OCI-LY3 (cell line): Measurements from ENCODE around the gene ZNF778.
"Not testable (repeated sequence)": the region's sequence is repeated elsewhere in the genome, so short reads cannot be mapped to it uniquely, and the experiment has no call there.

Experiments used
- H2AFZ ChIP-seq: fragments of 200-600, 300-600 bp; shearing (Covaris generic); 2 replicates; pipeline ENCODE4 v1.6.0; 2014; ENCODE audit warnings: antibody characterized with exemption, low read depth, low read length
- H3K27ac ChIP-seq: fragments of 200-600, 300-600 bp; sonication (generic); 2 replicates; pipeline ENCODE4 v1.5.1; 2014; ENCODE audit warnings: mild to moderate bottlenecking, low read length, moderate library complexity, mixed read lengths
- H3K27me3 ChIP-seq: fragments of 200-600, 300-600 bp; sonication (generic); 2 replicates; pipeline ENCODE4 v1.6.1; 2014; ENCODE audit warnings: low read depth, low read length, mixed read lengths
- H3K36me3 ChIP-seq: fragments of 200-600, 300-600 bp; sonication (generic); replicated peaks from 2 replicates; pipeline ENCODE3; 2014; ENCODE audit warnings: low read depth, low read length, mixed read lengths
- H3K4me1 ChIP-seq: fragments of 300-600, 200-600 bp; sonication (generic); 2 replicates; pipeline ENCODE4 v1.6.1; 2014; ENCODE audit warnings: low read length, mixed read lengths
- H3K4me2 ChIP-seq: fragments of 200-600, 300-600 bp; sonication (generic); 2 replicates; pipeline ENCODE4 v1.6.1; 2014; ENCODE audit warnings: low read length, mixed read lengths
- H3K4me3 ChIP-seq: fragments of 300-600, 200-600 bp; sonication (generic); 2 replicates; pipeline ENCODE4 v1.5.1; 2014; ENCODE audit warnings: antibody characterized with exemption, mild to moderate bottlenecking, low read length, moderate library complexity
- H3K79me2 ChIP-seq: fragments of 300-600, 200-600 bp; shearing (Covaris generic); 2 replicates; pipeline ENCODE4 v1.6.1; 2014; ENCODE audit warnings: mild to moderate bottlenecking, low read length, mixed read lengths
- H3K9ac ChIP-seq: fragments of 300-600, 200-600 bp; shearing (Covaris generic); 2 replicates; pipeline ENCODE4 v1.6.0; 2014; ENCODE audit warnings: mild to moderate bottlenecking, low read length, moderate library complexity
- H3K9me3 ChIP-seq: fragments of 200-600, 300-600 bp; shearing (Covaris generic); 2 replicates; pipeline ENCODE4 v1.6.1; 2014; ENCODE audit warnings: low read length, mixed read lengths; ENCODE audit not compliant: insufficient read depth
- H4K20me1 ChIP-seq: fragments of 200-600, 300-600 bp; sonication (generic); 2 replicates; pipeline ENCODE4 v1.6.1; 2016; ENCODE audit warnings: low read length, mixed read lengths; ENCODE audit not compliant: insufficient read depth
- CTCF ChIP-seq: fragments of 200-600, 300-600 bp; sonication (generic); IDR thresholded peaks from 2 replicates; pipeline ENCODE4 v1.5.1; 2014; ENCODE audit warnings: antibody characterized with exemption, low read length, low read depth
- EZH2phosphoT487 ChIP-seq: fragments of 200-600 bp; shearing (Covaris generic); IDR thresholded peaks from 2 replicates; pipeline ENCODE4 v1.6.1; 2018; ENCODE audit warnings: antibody characterized with exemption, mixed run types, low read depth

ZNF778 gene

DNA sequence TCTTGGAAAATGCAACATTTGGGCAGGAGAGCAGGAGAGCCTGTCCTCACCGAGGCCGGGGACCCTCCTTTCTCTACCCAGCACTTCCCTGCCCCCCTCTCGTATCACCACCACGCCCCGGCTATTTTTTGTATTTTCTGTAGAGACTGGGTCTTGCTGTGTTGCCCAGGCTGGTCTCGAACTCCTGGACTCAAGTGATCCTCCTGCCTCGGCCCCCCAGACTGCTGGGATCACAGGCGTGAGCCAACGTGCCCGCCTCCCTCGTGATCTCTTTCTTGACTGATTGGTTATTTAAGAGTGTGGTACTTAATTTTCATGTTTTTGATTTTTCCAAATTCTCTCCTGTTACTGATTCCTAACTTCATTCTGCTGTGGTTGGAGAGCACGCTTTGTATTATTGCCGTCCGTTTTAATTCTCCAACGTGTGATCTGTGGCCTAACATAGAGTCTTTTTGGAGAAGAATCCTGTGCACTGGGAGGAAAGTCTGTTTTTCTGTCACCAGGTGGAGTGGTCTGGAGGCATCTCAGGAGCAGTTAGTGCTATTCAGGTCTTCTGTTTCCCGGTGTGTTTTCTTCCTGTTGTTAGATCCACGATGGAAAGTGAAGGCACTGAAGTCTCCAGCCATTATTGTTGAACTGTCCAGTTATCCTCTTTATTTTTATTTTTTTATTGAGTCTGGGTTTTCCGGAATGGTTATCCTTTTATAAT, 40.4 kb downstream of the ZNF778 start:
- Histone ChIP-seq H3K9me3 (no peaks in the 10 kb centered on the region), H2AFZ (no peak overlapping the region), H3K79me2 (no peaks in the 10 kb centered on the region), H3K27me3 (no peaks in the 10 kb centered on the region), H3K4me1 (no peaks in the 10 kb centered on the region), H3K4me2 (no peak overlapping the region), H3K36me3 (no peaks in the 10 kb centered on the region), H3K9ac (no peak overlapping the region), H3K27ac (no peak overlapping the region), H4K20me1 (no peaks in the 10 kb centered on the region), H3K4me3 (no peak overlapping the region)
- TF ChIP-seq EZH2phosphoT487 (no peak), CTCF (no peak)

GRCh38 chr16:89259901-89260300, 42.4 kb downstream of the ZNF778 start:
- not testable (repeated sequence) for H3K9me3 ChIP-seq, H3K4me1 ChIP-seq, H3K4me3 ChIP-seq, H3K9ac ChIP-seq, H4K20me1 ChIP-seq, H2AFZ ChIP-seq, H3K79me2 ChIP-seq, H3K27ac ChIP-seq, H3K4me2 ChIP-seq, H3K27me3 ChIP-seq, H3K36me3 ChIP-seq

DNA sequence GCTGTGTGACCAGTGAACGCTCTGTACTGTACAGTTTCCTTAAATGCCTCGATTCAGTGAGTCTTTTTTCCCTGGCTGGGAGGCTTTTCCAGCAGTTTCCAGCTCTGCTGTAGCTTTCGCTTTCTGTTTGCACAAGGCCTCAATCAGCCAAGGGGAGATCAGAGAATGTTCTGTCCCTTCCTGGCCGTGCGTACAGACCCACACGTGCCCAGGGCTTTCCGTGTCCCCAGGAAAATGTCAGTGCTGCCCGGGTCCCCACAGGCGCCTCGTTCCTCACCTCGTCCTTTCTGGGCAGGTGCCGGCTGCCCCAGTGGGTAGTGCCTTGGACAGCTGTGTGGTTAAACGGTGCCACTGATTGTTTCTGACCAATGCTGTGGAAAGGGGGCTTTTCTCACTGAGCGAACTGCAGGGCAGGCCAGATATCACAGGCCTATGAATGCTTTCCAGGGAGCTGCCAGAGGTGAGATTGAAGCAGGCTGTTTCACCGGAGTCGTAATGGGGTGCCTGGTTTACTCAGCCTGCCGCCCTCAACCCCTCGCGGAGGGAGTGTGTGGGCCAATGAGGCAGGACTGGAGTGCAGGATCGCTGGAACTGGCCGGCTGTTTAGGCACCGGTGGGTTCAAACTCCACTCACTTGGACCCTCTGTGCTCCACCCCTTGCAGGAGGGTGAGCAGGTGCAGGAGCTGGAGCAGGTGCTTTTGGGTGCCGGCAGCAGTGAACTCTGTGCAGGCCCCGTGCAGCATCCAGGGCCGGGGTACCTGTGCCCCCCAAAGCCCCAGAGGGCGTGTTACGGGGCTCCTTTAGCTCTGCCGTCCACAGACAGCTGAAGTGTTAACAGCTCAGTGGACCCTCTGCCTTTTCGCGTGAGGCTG, 44.4 kb downstream of the ZNF778 start:
- Histone ChIP-seq H3K9me3 (no peaks in the 10 kb centered on the region), H3K4me1 (no peaks in the 10 kb centered on the region), H3K4me2 (no peak overlapping the region), H3K9ac (no peak overlapping the region), H2AFZ (no peak overlapping the region), H3K79me2 (no peaks in the 10 kb centered on the region), H4K20me1 (no peaks in the 10 kb centered on the region), H3K27me3 (no peaks in the 10 kb centered on the region), H3K4me3 (no peak overlapping the region), H3K27ac (no peak overlapping the region), H3K36me3 (peaks cover 15% of the 10 kb centered on the region)
- no peak for TF ChIP-seq EZH2phosphoT487
- TF ChIP-seq CTCF: no peak

DNA sequence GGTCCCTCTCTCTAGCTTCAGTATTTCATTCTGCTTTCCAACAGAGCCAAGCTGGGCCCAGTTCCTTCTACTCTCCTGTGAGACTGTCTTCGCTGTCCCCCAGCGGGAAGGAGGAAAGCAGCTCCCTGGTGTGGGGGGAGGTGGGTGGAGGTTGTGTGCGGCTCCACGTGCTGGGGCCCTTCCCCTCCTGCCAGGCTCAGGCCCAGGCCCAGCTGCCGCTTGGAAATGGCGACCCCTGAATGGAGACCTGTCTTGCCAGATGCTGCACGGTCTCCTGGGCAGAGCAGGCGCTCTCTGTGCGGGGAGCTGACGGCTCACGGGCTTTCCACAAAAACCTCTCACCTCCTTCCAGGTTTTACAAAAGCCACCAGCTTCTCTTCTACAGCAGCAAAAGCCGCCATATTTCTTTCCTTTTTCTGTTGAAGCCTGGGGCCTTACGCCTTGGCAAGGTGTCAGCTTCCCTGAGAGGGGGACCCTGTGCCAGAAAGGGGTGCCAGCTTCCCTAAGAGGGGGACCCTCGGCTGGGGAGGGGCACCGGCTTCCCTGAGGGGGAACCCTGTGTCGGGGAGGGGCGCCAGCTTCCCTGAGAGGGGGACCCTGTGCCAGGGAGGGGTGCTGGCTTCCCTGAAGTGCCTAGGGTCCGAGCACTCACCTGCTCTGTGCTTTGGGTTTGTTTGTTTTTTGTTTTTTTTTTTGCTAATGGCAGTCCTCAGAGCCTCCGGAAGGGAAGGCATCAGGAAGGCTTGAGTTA, 47.5 kb downstream of the ZNF778 start:
- Histone ChIP-seq H3K27ac (no peak overlapping the region), H3K36me3 (peaks cover 25% of the 10 kb centered on the region), H4K20me1 (0 out of 2 replicates have a peak, but pooled peaks cover 2% of the 10 kb centered on the region), H3K27me3 (no peaks in the 10 kb centered on the region), H3K9ac (no peak overlapping the region), H3K4me3 (no peak overlapping the region), H3K4me1 (no peaks in the 10 kb centered on the region), H3K9me3 (no peaks in the 10 kb centered on the region), H3K4me2 (no peak overlapping the region), H3K79me2 (no peaks in the 10 kb centered on the region), H2AFZ (no peak overlapping the region)
- TF ChIP-seq CTCF (no peak), EZH2phosphoT487 (no peak)
